Measurements from ENCODE around the gene CD44.
A peak's percentile ranks its signal among the peaks of the same experiment; 100 is the strongest.

Gene CD44

DNA sequence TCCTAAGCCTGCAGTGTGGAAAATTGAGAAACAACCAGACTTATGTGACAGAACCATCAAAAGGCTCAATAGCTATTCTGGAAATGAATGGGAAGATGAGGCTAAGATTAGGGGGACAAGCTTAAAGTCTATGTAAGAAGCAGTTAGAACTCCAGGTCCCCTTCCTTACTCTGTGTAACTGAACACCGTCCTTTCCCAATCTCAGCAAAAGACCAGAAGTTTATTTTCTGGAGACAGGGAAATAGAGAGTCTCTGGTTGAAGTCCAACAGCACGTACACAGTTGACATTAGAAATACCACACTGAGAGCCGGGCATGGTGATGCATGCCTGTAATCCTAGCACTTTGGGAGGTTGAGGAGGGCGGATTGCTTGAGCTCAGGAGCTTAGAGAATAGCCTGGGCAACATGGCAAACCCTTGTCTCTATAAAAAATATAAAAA lies 93.9 kb downstream of the CD44 start:
- no peak for DNase-seq (ENCODE audit: low read depth)
- H3K4me3 ChIP-seq (ENCODE audit: low read length), result no peak overlapping the region
- TF ChIP-seq, protein P1, sequence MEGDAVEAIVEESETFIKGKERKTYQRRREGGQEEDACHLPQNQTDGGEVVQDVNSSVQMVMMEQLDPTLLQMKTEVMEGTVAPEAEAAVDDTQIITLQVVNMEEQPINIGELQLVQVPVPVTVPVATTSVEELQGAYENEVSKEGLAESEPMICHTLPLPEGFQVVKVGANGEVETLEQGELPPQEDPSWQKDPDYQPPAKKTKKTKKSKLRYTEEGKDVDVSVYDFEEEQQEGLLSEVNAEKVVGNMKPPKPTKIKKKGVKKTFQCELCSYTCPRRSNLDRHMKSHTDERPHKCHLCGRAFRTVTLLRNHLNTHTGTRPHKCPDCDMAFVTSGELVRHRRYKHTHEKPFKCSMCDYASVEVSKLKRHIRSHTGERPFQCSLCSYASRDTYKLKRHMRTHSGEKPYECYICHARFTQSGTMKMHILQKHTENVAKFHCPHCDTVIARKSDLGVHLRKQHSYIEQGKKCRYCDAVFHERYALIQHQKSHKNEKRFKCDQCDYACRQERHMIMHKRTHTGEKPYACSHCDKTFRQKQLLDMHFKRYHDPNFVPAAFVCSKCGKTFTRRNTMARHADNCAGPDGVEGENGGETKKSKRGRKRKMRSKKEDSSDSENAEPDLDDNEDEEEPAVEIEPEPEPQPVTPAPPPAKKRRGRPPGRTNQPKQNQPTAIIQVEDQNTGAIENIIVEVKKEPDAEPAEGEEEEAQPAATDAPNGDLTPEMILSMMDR (conservative IDR thresholded peaks at IDR 0.05; ENCODE audit: low read length), result no peak

DNA sequence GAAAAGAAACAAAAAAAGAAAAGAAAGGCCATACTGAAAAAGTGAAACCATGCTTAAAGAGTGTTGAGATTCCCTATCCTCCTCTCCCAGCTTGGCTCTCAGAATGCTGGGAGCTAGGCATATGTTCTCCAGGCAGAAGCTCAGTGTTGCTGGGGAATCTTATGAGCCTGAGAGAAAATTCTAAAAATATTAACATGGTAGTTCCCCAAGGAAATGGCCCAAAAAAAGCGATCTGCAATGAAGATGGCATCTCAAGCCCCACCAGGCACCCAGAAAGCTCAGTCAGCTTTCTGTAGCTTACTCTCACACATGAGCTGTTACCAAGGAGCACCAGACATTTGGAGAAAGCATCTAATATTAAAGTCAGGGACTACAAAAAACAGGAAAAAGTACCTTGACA lies 94.5 kb downstream of the CD44 start:
- TF ChIP-seq, protein P1 (conservative IDR thresholded peaks at IDR 0.05; ENCODE audit: low read length), result no peak
- no peak for DNase-seq (ENCODE audit: low read depth)
- no peak overlapping the region for H3K4me3 ChIP-seq (ENCODE audit: low read length)

DNA sequence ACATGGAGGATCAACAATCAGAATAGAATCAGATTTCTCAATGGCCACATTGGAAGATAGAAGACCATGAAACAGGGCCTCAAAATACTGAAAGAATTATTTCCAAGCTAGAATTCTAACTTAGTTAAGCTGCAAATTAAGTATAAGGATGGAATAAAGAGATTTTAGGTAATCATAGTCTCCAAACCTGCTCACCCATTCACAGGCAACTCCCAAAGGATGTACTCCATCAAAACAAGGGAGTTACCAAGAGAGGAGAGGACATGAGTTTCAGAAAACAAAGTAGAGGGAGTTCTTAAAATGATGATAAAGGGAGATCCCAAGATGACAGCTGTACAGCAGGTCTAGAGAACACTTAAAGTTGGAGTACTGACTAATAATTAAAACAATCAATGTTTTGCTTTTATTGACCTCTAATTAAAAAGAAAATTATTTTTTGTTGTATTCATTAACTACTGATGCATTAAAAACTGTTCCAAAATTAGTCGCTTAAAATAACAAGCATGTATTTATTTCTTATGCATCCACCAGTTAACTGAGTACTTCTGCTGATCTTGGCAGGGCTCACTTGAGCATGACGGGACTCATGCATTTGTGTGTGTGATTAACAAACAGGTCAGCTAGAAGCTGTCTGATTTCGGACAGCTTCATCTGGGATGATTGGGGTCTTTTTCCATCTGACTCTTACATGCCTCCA lies 95.6 kb downstream of the CD44 start:
- DNase-seq (ENCODE audit: low read depth), result no peak
- no peak overlapping the region for H3K4me3 ChIP-seq (ENCODE audit: low read length)
- TF ChIP-seq, protein P1 (conservative IDR thresholded peaks at IDR 0.05; ENCODE audit: low read length), result no peak

DNA sequence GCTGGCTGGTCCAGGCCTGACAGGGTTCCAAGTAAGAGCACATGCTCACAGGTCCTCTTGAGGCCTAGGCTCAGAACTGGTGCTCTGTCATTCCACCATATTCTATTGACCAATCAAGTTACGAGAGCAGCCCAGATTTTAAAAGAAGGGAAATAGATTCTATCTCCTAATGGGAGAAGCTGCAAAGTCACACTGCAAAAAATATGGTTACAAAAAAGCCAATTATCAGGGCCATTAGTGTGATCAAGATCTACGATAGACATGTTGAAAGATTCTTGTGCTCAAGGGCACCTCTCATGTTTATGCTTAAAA lies 96.1 kb downstream of the CD44 start:
- H3K4me3 ChIP-seq (ENCODE audit: low read length), result no peak overlapping the region
- no peak for DNase-seq (ENCODE audit: low read depth)
- TF ChIP-seq, protein P1 (conservative IDR thresholded peaks at IDR 0.05; ENCODE audit: low read length), result no peak

DNA sequence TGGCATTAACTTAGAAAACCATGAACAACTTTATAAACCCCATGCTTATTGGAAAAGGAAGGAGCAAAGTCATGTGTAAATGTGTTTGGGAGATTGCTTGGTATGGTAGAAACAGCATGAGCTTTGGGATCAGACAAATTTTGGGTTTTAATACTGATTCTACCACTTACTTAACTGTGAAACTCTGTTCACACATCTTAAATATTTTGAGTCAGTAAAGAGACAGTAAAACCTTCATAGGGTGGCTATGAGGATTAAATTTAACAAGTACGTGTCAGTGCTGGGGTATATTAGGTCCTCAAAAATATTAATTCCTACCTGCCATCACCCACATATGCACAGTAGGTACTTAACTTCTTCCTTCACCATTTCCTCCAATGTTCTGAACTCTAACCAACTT lies 96.5 kb downstream of the CD44 start:
- no peak overlapping the region for H3K4me3 ChIP-seq (ENCODE audit: low read length)
- no peak for DNase-seq (ENCODE audit: low read depth)
- TF ChIP-seq, protein P1 (conservative IDR thresholded peaks at IDR 0.05; ENCODE audit: low read length), result no peak

DNA sequence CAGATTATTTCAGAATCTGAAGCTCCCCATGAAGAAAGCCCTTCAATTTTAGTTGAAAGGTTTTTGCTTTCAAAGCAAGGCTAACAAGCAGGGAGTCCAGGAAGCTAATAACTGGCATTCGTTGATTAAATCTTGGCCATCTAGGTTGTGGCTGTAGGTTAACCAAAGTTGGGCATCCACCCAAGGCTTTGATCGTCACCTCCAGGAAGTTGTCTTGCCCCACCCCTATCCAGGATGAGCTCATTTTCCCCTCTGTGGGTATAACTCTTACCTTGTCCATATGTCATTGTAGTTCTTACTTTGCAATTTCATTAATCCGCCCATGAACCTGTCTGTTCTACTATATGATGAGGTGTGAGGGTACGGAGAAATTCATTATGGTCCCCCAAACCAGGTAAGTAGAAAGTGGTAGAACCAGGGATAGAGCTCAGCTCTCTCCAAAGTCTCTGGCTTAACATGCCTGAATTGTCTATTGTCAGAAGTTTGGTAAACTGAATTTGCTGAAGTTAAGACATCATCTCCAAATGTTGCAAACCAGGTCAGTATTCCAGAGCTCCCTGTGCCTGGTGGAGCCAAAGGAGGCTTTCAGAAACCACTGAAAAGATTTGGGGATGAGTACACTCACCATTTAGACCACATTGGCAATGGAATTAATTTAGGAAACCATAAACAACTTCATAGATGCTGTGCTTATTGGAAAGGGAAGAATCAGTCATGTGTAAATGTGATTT lies 97.1 kb downstream of the CD44 start:
- H3K4me3 ChIP-seq (ENCODE audit: low read length), result no peak overlapping the region
- DNase-seq (ENCODE audit: low read depth), result peak; percentile 87
- TF ChIP-seq, protein P1 (conservative IDR thresholded peaks at IDR 0.05; ENCODE audit: low read length), result no peak

DNA sequence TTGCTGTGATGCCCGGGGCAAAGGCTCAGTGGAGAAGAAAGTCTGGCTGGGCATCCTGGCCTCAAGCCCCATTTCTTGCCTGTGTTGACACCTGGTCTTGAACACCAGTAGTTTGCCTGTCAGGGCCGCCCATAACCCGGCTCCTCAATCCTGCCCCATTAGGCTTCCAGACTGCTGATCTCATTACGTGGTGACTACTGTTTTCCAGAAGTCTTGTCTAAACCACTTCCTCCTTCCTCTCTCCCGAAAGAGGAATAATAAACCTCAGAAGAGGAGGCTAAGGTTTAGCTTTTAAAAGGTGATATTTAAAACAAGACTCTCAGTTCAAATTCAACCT lies 97.7 kb downstream of the CD44 start:
- no peak overlapping the region for H3K4me3 ChIP-seq (ENCODE audit: low read length)
- TF ChIP-seq, protein P1 (conservative IDR thresholded peaks at IDR 0.05; ENCODE audit: low read length), result no peak
- DNase-seq (ENCODE audit: low read depth), result peak; percentile 83
